ENCODE data around the gene TMEM119. TPM values are rescaled to one million over a fixed set of nuclear protein-coding genes. Genes with fewer than 3 reads are reported as not detected.
A peak's percentile ranks its signal among the peaks of the same experiment; 100 is the strongest.

The TMEM119 gene
- total and polyA plus RNA-seq, 12 donors, result 3.1 to 14.8 (median 6.6) TPM

- peaks cover 0 to 63% of the 10 kb centered on the region in 2 donors for H3K36me3 ChIP-seq (replicated peaks in 1 of 2)
- peak in 2 of 7 donors; percentile 24 to 48 for DNase-seq
- WGBS, 4 donors, result 83 to 86% (median 83%) methylated on average over 10 of the region's 10 CpGs
- TF ChIP-seq CTCF (IDR thresholded peaks at IDR 0.05) (no peak), POLR2A (IDR thresholded peaks at IDR 0.05) (no peak)
- intact Hi-C loops (cut with DNase I), result loop anchor here in 1 of 2 donors (5.0 to 10.0 kb wide), 2 partner anchors 49 to 226 kb away; no protein-coding TSS in a partner anchor
- no peaks in the 10 kb centered on the region for H3K27me3 ChIP-seq
- H3K9me3 ChIP-seq (replicated peaks in 1 of 3), result no peaks in the 10 kb centered on the region
- no peak overlapping the region for H3K4me3 ChIP-seq
- H3K4me1 ChIP-seq (replicated peaks in 1 of 2), result peaks cover 11 to 27% of the 10 kb centered on the region in 2 donors
- H3K27ac ChIP-seq, result peak overlapping the region in 2 of 5 donors; percentile 19 to 24
Observed at GRCh38 chr12:108568338-108569154, 29.3 kb downstream of the TMEM119 start.

DNA sequence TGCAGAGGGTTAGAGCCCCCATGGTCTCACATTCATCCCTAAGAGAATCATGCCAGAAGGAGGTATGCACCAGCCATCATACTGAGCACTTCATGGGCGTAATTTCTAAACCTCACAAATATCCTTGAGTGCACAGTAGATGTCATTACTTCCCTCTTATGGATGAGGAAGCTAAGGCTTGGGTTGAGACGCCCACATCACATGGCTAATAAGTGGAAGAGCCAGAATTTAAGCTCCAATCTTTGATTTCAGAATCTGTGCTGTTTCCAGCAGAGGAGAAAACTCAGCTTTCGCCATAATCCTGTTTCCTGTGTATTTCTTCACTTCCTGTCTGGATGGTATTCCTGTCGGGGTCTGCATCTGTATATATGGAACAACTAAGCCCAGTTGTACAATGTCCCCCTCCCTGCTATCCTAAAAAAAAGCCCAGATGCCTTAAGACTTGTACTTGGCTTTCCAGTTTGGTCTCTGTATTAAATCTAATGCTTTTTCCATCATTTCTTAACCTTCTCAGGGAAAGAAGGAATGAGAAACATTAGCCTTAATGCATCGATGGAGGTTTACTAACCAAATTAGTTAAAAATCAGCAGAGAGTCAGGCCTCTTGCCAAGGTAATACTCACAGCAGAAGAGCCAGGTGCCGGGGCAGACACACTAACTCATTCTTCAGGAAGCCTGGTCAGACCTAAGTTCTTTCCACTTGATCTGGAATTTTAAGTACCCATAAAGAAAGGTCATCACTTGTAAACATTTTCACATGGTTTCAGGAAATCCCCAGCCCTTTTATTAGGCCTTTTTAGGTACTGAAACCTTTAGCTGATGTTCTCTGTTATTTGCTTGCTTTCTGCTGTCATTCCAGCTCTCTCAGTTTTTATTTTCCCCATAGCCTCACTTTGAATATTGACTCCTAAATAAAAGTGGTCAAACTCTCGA lies 30.2 kb downstream of the TMEM119 start:
- no peaks in the 10 kb centered on the region for H3K27me3 ChIP-seq
- DNase-seq, result peak in 3 of 7 donors; percentile 20 to 50 (median 27)
- H3K9me3 ChIP-seq (replicated peaks in 1 of 3), result no peaks in the 10 kb centered on the region
- H3K4me1 ChIP-seq (replicated peaks in 1 of 2), result peaks cover 11 to 32% of the 10 kb centered on the region in 2 donors
- H3K36me3 ChIP-seq (replicated peaks in 1 of 2), result peaks cover 0 to 63% of the 10 kb centered on the region in 2 donors
- TF ChIP-seq CTCF (IDR thresholded peaks at IDR 0.05) (no peak), POLR2A (IDR thresholded peaks at IDR 0.05) (no peak)
- peak overlapping the region in 2 of 5 donors; percentile 24 to 85 for H3K27ac ChIP-seq
- no peak overlapping the region for H3K4me3 ChIP-seq
- WGBS, 4 donors, result 65 to 73% (median 72%) methylated on average over 6 to 7 of the region's 7 CpGs
- intact Hi-C loops (cut with DNase I), result loop anchor here in 1 of 2 donors (5.0 to 10.0 kb wide), 2 partner anchors 50 to 227 kb away; no protein-coding TSS in a partner anchor

GRCh38 chr12:108566452-108566851 lies 31.4 kb downstream of the TMEM119 start:
- Histone ChIP-seq H3K9me3 (replicated peaks in 1 of 3) (no peaks in the 10 kb centered on the region), H3K4me3 (no peak overlapping the region), H3K4me1 (replicated peaks in 1 of 2) (peaks cover 17 to 35% of the 10 kb centered on the region in 2 donors), H3K27me3 (no peaks in the 10 kb centered on the region), H3K36me3 (replicated peaks in 1 of 2) (peaks cover 0 to 63% of the 10 kb centered on the region in 2 donors), H3K27ac (peak overlapping the region in 4 of 5 donors; percentile 1 to 95 (median 77))
- WGBS, 4 donors, result 76 to 94% (median 88%) methylated on average over 4 of the region's 4 CpGs
- intact Hi-C loops (cut with DNase I), result loop anchor here in 1 of 2 donors (5.0 to 10.0 kb wide), 2 partner anchors 51 to 228 kb away; no protein-coding TSS in a partner anchor
- TF ChIP-seq CTCF (IDR thresholded peaks at IDR 0.05) (no peak), POLR2A (IDR thresholded peaks at IDR 0.05) (no peak)
- peak in 2 of 7 donors; percentile 21 to 30 for DNase-seq

Data from adrenal gland (tissue), 12 donors.